Caco-2 (cell line): ENCODE measurements around the gene KIF3A. TPM values are rescaled to one million over a fixed set of nuclear protein-coding genes. Genes with fewer than 3 reads are reported as not detected.

Experiments
- BruUV-seq: library from RNA; stranded (reverse); fragments of 400-500 nt; replicated peaks from 2 replicates; lab custom pipeline; 2021; lab: Mats Ljungman, UMichigan
- CTCF ChIA-PET: fragments of 300-600 bp; sonication (Branson Sonifier 250); formaldehyde crosslinking; loops from one replicate; lab custom pipeline; 2022; ENCODE audit warnings: antibody characterized with exemption; lab: Charles Lee
- POLR2A ChIA-PET: fragments of 300-600 bp; sonication (Branson Sonifier 250); formaldehyde crosslinking; loops from one replicate; lab custom pipeline; 2022; ENCODE audit warnings: antibody characterized with exemption; lab: Charles Lee
- DNase-seq, 2 experiments: peaks; one replicate each; pipeline versions ENCODE4 v3.0.0 to v3.0.0-alpha.2; 2020 to 2022
- H3K27me3 ChIP-seq: replicated peaks from 2 replicates; pipeline ENCODE4 v1.6.0; 2011; ENCODE audit warnings: low read length; ENCODE audit not compliant: control insufficient read depth, insufficient read depth
- H3K36me3 ChIP-seq: 2 replicates; pipeline ENCODE4 v1.5.1; 2011; ENCODE audit warnings: low read length; ENCODE audit not compliant: control insufficient read depth, insufficient read depth
- H3K4me1 ChIP-seq: fragments of 250-450 bp; sonication (Bioruptor Pico); 2 replicates; pipeline ENCODE4 v1.5.1; 2020; ENCODE audit warnings: mild to moderate bottlenecking
- H3K4me3 ChIP-seq: 2 replicates; pipeline ENCODE4 v1.5.1; 2011; ENCODE audit warnings: low read depth, mild to moderate bottlenecking, control low read depth, low read length
- H3K9me3 ChIP-seq: fragments of 250-450 bp; sonication (Bioruptor Pico); 2 replicates; pipeline ENCODE4 v1.5.1; 2020; ENCODE audit warnings: mild to moderate bottlenecking, moderate library complexity
- H3K27ac Mint-ChIP-seq: one replicate; pipeline ENCODE4 v1.8.0; 2022; ENCODE audit warnings: mixed read lengths; ENCODE audit not compliant: unreplicated experiment
- H3K27me3 Mint-ChIP-seq: one replicate; pipeline ENCODE4 v1.8.0; 2022; ENCODE audit warnings: mixed read lengths; ENCODE audit not compliant: insufficient read depth, unreplicated experiment
- H3K36me3 Mint-ChIP-seq: one replicate; pipeline ENCODE4 v1.8.0; 2022; ENCODE audit warnings: mild to moderate bottlenecking, mixed read lengths; ENCODE audit not compliant: insufficient read depth, unreplicated experiment
- H3K4me1 Mint-ChIP-seq: one replicate; pipeline ENCODE4 v1.8.0; 2022; ENCODE audit warnings: low read depth, mixed read lengths; ENCODE audit not compliant: unreplicated experiment
- H3K4me3 Mint-ChIP-seq: one replicate; pipeline ENCODE4 v1.8.0; 2022; ENCODE audit warnings: mild to moderate bottlenecking, moderate library complexity, mixed read lengths; ENCODE audit not compliant: unreplicated experiment
- H3K9me3 Mint-ChIP-seq: one replicate; pipeline ENCODE4 v1.8.0; 2022; ENCODE audit warnings: mixed read lengths; ENCODE audit not compliant: unreplicated experiment
- intact Hi-C: fragments of 100-400 bp; cut with micrococcal nuclease; formaldehyde crosslinking; loops from one replicate; pipeline ENCODE4 v1.10.0; 2022; ENCODE audit not compliant: unreplicated experiment
- total RNA-seq: library from RNA; stranded (reverse); gene quantifications from 2 replicates; pipeline ENCODE4 v1.2.3, GENCODE V29; 2022
- TF ChIP-seq, protein P1 (sequence below), 2 experiments: fragments of 200-600 bp in 1 of 2; IDR thresholded peaks; 1 replicate in 1 of 2; 2 replicates in 1 of 2; pipeline versions ENCODE4 v1.5.1 to v1.8.0; 2011 to 2022; ENCODE audit warnings: antibody characterized with exemption in 1 of 2, control low read depth in 1 of 2, inconsistent platforms in 1 of 2, low read depth in 1 of 2, low read length in 1 of 2, mild to moderate bottlenecking in 1 of 2, moderate library complexity in 1 of 2; ENCODE audit not compliant: insufficient read depth in 1 of 2, severe bottlenecking in 1 of 2, unreplicated experiment in 1 of 2

KIF3A gene
- total RNA-seq, 1 experiment from 2014 or later = 12.7 TPM

DNA sequence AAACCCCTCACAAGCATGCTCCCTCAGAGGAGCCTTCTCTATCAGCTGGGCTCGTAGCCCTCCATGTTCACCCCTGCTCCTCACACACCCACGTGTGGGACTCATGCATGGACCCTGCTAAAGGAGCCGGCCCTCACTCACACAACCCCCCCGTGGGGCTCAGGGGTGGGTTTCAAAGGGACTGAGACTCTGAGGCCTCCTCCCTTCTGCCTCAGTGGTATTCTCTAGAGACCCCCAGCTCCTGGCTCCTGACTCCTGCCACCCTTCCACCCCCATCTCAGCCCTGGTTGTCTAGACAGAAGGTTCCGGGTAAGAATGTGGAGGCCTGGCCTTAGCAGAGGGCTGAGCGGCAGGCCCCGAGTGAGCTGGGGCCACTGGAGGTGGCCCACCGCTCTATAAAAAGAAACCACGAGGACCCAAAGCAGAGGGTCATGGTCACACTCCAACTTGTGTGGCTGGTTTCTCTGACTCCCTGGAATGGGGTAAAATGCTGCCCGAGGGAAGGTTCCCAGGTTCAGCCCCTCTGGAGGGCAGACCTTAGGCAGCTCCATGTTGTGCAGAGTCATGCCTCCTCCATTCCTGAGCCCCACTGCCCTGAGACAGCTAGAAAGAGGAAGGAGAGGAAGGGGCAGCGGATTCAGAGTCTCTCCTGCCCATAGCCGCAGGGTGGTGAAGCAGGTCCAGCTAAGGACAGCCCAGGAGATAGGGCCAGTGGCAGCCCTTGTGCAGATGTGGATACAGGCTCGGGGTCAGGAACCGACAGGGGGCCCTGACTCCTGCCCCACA lies 28.9 kb upstream of the KIF3A start:
- H3K4me1 Mint-ChIP-seq = no peaks in the 10 kb centered on the region
- H3K27me3 Mint-ChIP-seq = no peaks in the 10 kb centered on the region
- H3K4me3 Mint-ChIP-seq = no peak overlapping the region
- peaks cover 5% of the 10 kb centered on the region for H3K4me1 ChIP-seq
- H3K36me3 ChIP-seq = peaks cover 2% of the 10 kb centered on the region
- ChIA-PET POLR2A (no interaction called here), CTCF (no interaction called here)
- no peak for DNase-seq
- no TSS peak for BruUV-seq
- intact Hi-C loops = no loop called here
- TF ChIP-seq, protein P1, sequence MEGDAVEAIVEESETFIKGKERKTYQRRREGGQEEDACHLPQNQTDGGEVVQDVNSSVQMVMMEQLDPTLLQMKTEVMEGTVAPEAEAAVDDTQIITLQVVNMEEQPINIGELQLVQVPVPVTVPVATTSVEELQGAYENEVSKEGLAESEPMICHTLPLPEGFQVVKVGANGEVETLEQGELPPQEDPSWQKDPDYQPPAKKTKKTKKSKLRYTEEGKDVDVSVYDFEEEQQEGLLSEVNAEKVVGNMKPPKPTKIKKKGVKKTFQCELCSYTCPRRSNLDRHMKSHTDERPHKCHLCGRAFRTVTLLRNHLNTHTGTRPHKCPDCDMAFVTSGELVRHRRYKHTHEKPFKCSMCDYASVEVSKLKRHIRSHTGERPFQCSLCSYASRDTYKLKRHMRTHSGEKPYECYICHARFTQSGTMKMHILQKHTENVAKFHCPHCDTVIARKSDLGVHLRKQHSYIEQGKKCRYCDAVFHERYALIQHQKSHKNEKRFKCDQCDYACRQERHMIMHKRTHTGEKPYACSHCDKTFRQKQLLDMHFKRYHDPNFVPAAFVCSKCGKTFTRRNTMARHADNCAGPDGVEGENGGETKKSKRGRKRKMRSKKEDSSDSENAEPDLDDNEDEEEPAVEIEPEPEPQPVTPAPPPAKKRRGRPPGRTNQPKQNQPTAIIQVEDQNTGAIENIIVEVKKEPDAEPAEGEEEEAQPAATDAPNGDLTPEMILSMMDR (IDR thresholded peaks at IDR 0.05; ENCODE audit: insufficient read depth in 1 of 2, low read depth in 1 of 2, low read length in 1 of 2, severe bottlenecking in 1 of 2, unreplicated experiment in 1 of 2) = no peak
- no peaks in the 10 kb centered on the region for H3K36me3 Mint-ChIP-seq
- no peak overlapping the region for H3K4me3 ChIP-seq
- H3K9me3 Mint-ChIP-seq = no peaks in the 10 kb centered on the region
- no peak overlapping the region for H3K27ac Mint-ChIP-seq
- H3K27me3 ChIP-seq = no peaks in the 10 kb centered on the region
- no peaks in the 10 kb centered on the region for H3K9me3 ChIP-seq

DNA sequence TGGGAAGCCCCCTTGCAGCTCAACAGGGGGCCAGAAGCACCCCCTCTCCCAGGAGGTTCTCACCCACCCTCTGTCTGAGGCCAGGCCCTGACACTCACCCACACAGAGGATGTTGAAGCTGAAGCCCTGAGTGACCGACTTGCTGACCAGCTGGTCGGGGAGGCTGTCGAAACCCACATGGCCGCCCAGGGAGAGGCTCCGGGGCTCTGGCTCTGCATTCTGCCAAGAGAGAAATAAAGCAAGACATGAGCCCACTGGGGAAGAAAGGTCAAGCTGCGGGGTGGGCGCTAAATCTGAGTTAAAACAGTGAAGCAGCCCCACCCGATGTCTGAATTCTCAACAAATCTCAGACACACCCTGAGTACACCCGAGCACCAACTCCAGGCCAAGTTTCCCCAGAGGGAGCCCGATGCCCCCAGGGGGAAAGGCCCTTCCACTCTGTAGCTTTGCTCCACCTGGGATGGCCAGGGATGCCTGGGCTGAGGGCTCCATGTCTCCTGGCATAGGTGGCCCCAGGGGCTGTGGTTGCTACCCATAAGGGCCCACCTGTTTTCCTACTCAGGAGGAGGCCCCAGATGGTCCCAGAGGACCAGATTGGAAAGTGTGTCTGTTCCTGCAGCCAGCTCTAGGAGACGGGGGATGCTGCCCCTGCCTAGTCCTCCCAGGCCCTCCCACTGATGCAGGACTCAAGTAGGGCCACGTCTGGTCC lies 28.1 kb upstream of the KIF3A start:
- BruUV-seq = no TSS peak
- intact Hi-C loops = no loop called here
- H3K27me3 ChIP-seq = no peaks in the 10 kb centered on the region
- H3K4me1 ChIP-seq = no peaks in the 10 kb centered on the region; the same call in 1 of the 2 replicates
- no peak overlapping the region for H3K27ac Mint-ChIP-seq
- H3K36me3 Mint-ChIP-seq = no peaks in the 10 kb centered on the region
- no peaks in the 10 kb centered on the region for H3K9me3 ChIP-seq
- no peak for DNase-seq
- ChIA-PET CTCF (no interaction called here), POLR2A (no interaction called here)
- H3K4me3 Mint-ChIP-seq = no peak overlapping the region
- no peak overlapping the region for H3K4me3 ChIP-seq
- no peaks in the 10 kb centered on the region for H3K4me1 Mint-ChIP-seq
- peaks cover 2% of the 10 kb centered on the region for H3K36me3 ChIP-seq
- TF ChIP-seq, protein P1 (IDR thresholded peaks at IDR 0.05; ENCODE audit: insufficient read depth in 1 of 2, low read depth in 1 of 2, low read length in 1 of 2, severe bottlenecking in 1 of 2, unreplicated experiment in 1 of 2) = no peak
- H3K9me3 Mint-ChIP-seq = no peaks in the 10 kb centered on the region
- H3K27me3 Mint-ChIP-seq = no peaks in the 10 kb centered on the region

DNA sequence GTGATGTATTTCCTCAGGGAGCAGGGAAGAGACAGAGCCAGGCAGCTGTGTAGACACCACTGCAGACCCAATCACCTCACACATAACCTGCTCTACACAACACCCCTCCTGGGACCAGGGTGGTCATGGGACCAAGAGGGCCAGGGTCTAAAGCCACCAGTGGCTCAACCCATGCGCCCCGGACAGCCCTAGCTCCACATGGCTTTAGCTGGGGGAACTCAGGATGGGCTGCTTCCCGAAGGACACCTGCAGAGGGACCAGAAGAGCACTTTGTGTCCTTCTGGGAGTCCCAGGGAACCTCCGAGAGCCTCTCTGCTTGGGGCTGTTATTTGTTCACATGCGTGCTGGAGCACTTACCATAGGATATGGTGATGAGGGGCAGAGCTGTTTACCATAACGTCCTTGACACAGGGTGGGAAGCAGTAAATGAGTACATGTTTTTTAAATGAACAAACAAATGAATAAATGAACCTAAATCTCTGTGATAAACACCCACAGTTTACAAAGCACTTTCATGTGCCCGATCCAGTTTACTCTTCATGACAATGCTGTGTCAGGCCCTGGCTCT lies 27.4 kb upstream of the KIF3A start:
- Histone ChIP-seq H3K4me3 (no peak overlapping the region), H3K4me1 (no peaks in the 10 kb centered on the region), H3K36me3 (peaks cover 2% of the 10 kb centered on the region), H3K9me3 (no peaks in the 10 kb centered on the region), H3K27me3 (no peaks in the 10 kb centered on the region)
- DNase-seq = peak in 1 of 2 experiments; percentile 27
- intact Hi-C loops = no loop called here
- TF ChIP-seq, protein P1 (IDR thresholded peaks at IDR 0.05; ENCODE audit: insufficient read depth in 1 of 2, low read depth in 1 of 2, low read length in 1 of 2, severe bottlenecking in 1 of 2, unreplicated experiment in 1 of 2) = no peak
- BruUV-seq = no TSS peak
- Mint-ChIP-seq H3K4me3 (no peak overlapping the region), H3K27me3 (no peaks in the 10 kb centered on the region), H3K36me3 (no peaks in the 10 kb centered on the region), H3K9me3 (no peaks in the 10 kb centered on the region), H3K27ac (no peak overlapping the region), H3K4me1 (no peaks in the 10 kb centered on the region)
- ChIA-PET POLR2A (no interaction called here), CTCF (no interaction called here)
